GM23338 (cell line): ENCODE measurements around the gene ATP10A. TPM values are rescaled to one million over a fixed set of nuclear protein-coding genes. Genes with fewer than 3 reads are reported as not detected.

Experiments used
- ATAC-seq: fragments of 200-7000 bp; cut with Tn5 transposase; 3 replicates; pipeline ENCODE4 v1.9.1; 2020
- DNase-seq: peaks from one replicate; pipeline ENCODE4 v3.0.0-alpha.2; 2015; ENCODE audit warnings: low spot score
- H2AFZ ChIP-seq: fragments of 200-600 bp; sonication (generic); 2 replicates; pipeline ENCODE4 v1.8.0; 2016; ENCODE audit warnings: antibody characterized with exemption, mild to moderate bottlenecking, moderate library complexity
- H3F3A ChIP-seq: fragments of 200-600 bp; sonication (generic); replicated peaks from 2 replicates; pipeline ENCODE4 v1.8.0; 2017; ENCODE audit warnings: antibody characterized with exemption, mixed run types, low read depth
- H3K27ac ChIP-seq: fragments of 200-600 bp; sonication (generic); 2 replicates; pipeline ENCODE4 v1.6.1; 2016; ENCODE audit warnings: low read depth
- H3K27me3 ChIP-seq: fragments of 200-600 bp; sonication (generic); 2 replicates; pipeline ENCODE4 v1.8.0; 2016; ENCODE audit warnings: mild to moderate bottlenecking, mixed run types, moderate library complexity; ENCODE audit not compliant: insufficient read depth
- H3K36me3 ChIP-seq: fragments of 200-600 bp; sonication (generic); 2 replicates; pipeline ENCODE4 v1.8.0; 2016; ENCODE audit warnings: mild to moderate bottlenecking; ENCODE audit not compliant: insufficient read depth
- H3K4me1 ChIP-seq: fragments of 200-600 bp; sonication (generic); 2 replicates; pipeline ENCODE4 v1.8.0; 2016; ENCODE audit warnings: mild to moderate bottlenecking, moderate library complexity; ENCODE audit not compliant: insufficient read depth
- H3K4me2 ChIP-seq: fragments of 200-600 bp; sonication (generic); 2 replicates; pipeline ENCODE4 v1.7.1; 2017; ENCODE audit warnings: mixed run types
- H3K4me3 ChIP-seq: fragments of 200-600 bp; sonication (generic); 2 replicates; pipeline ENCODE4 v1.6.1; 2016; ENCODE audit warnings: mixed run types
- H3K79me2 ChIP-seq: fragments of 200-600 bp; sonication (generic); replicated peaks from 2 replicates; pipeline ENCODE4 v1.8.0; 2017; ENCODE audit warnings: mild to moderate bottlenecking; ENCODE audit not compliant: insufficient read depth
- H3K9me2 ChIP-seq: fragments of 200-600 bp; sonication (generic); 2 replicates; pipeline ENCODE4 v1.8.0; 2017; ENCODE audit not compliant: insufficient read depth
- H4K20me1 ChIP-seq: fragments of 200-600 bp; sonication (generic); replicated peaks from 2 replicates; pipeline ENCODE4 v1.8.0; 2017; ENCODE audit warnings: mild to moderate bottlenecking; ENCODE audit not compliant: insufficient read depth
- H3K27ac Mint-ChIP-seq: 2 replicates; pipeline ENCODE4 v1.8.0; 2020; ENCODE audit warnings: inconsistent platforms, mild to moderate bottlenecking, moderate library complexity, mixed read lengths
- H3K27me3 Mint-ChIP-seq: 3 replicates; pipeline ENCODE4 v1.8.0; 2022; ENCODE audit warnings: low read depth, mild to moderate bottlenecking, moderate library complexity, mixed read lengths, inconsistent platforms; ENCODE audit not compliant: insufficient read depth, poor library complexity
- H3K36me3 Mint-ChIP-seq: 3 replicates; pipeline ENCODE4 v1.8.0; 2021; ENCODE audit warnings: low read depth, mild to moderate bottlenecking, inconsistent platforms, moderate library complexity, mixed read lengths
- H3K4me1 Mint-ChIP-seq: 3 replicates; pipeline ENCODE4 v1.8.0; 2020; ENCODE audit warnings: mild to moderate bottlenecking, inconsistent platforms, mixed read lengths
- H3K4me3 Mint-ChIP-seq: 3 replicates; pipeline ENCODE4 v1.8.0; 2021; ENCODE audit warnings: moderate library complexity, mild to moderate bottlenecking, inconsistent platforms, mixed read lengths
- H3K9me3 Mint-ChIP-seq: 3 replicates; pipeline ENCODE4 v1.8.0; 2020; ENCODE audit warnings: moderate library complexity, mild to moderate bottlenecking, inconsistent platforms, mixed read lengths
- CREB1 ChIP-seq: fragments of 250-450 bp; sonication (Bioruptor Pico); IDR thresholded peaks from 2 replicates; pipeline ENCODE4 v1.5.0; 2020; ENCODE audit warnings: low read depth, mild to moderate bottlenecking, moderate library complexity
- CTCF ChIP-seq, 2 experiments: fragments of 200-600 bp in 1 of 2; sonication (generic) in 1 of 2; conservative IDR thresholded peaks; 2 replicates each; pipeline versions ENCODE4 v1.5.1 to v1.6.1; 2016 to 2017; ENCODE audit warnings: antibody characterized with exemption in 2 of 2, low read depth in 2 of 2, mild to moderate bottlenecking in 2 of 2, moderate library complexity in 1 of 2
- EZH2 ChIP-seq: fragments of 200-600 bp; sonication (generic); IDR thresholded peaks from one replicate; pipeline ENCODE4 v1.8.0; 2017; ENCODE audit warnings: antibody characterized with exemption, mild to moderate bottlenecking, low read depth; ENCODE audit not compliant: unreplicated experiment
- EZH2phosphoT487 ChIP-seq: fragments of 200-600 bp; sonication (generic); IDR thresholded peaks from one replicate; pipeline ENCODE4 v1.8.1; 2018; ENCODE audit warnings: antibody characterized with exemption; ENCODE audit not compliant: unreplicated experiment
- NANOG ChIP-seq: IDR thresholded peaks from 2 replicates; pipeline ENCODE4 v1.6.1; 2016; ENCODE audit warnings: antibody characterized with exemption, borderline replicate concordance
- POLR2AphosphoS5 ChIP-seq: IDR thresholded peaks from 2 replicates; pipeline ENCODE4 v1.6.1; 2016; ENCODE audit warnings: antibody characterized with exemption, low read depth
- REST ChIP-seq: IDR thresholded peaks from one replicate; pipeline ENCODE4 v1.6.1; 2018; ENCODE audit warnings: antibody characterized with exemption; ENCODE audit not compliant: unreplicated experiment
- STAT1 ChIP-seq: IDR thresholded peaks from one replicate; pipeline ENCODE4 v1.6.1; 2016; ENCODE audit warnings: antibody characterized with exemption; ENCODE audit not compliant: unreplicated experiment
- ZNF114 ChIP-seq: fragments of 250-450 bp; sonication (Bioruptor Pico); IDR thresholded peaks from 2 replicates; pipeline ENCODE4 v1.5.0; 2020; ENCODE audit warnings: mild to moderate bottlenecking, moderate library complexity
- ZNF331 ChIP-seq: fragments of 250-450 bp; sonication (Bioruptor Pico); IDR thresholded peaks from 2 replicates; pipeline ENCODE4 v1.5.0; 2020; ENCODE audit warnings: low read depth, mild to moderate bottlenecking, moderate library complexity
- polyA plus RNA-seq: library from polyadenylated mRNA; unstranded; fragments of >200 nt; fragmentation: Nextera tagmentation; extraction: Ambion mirVana; gene quantifications from 2 replicates; pipeline ENCODE4 v1.2.1, GENCODE V29; 2016
- total RNA-seq: library from RNA; depleted of rRNA; stranded (reverse); fragments of >200 nt; shearing (Covaris generic); gene quantifications from 2 replicates; pipeline ENCODE4 v1.2.3, GENCODE V29; 2014
- TF ChIP-seq, protein P1 (sequence below): fragments of 250-450 bp; sonication (Bioruptor Pico); IDR thresholded peaks from 2 replicates; pipeline ENCODE4 v1.5.0; 2020; ENCODE audit warnings: mild to moderate bottlenecking, moderate library complexity

The ATP10A gene
- total and polyA plus RNA-seq, 2 experiments from 2014 or later, result 0.36 to 5.6 TPM

GRCh38 chr15:25734680-25735355, 128.3 kb downstream of the ATP10A start (continued):
- TF ChIP-seq CTCF (conservative IDR thresholded peaks at IDR 0.05; ENCODE audit: low read depth in 2 of 2) (no peak), ZNF114 (CRISPR knock-in tag) (no peak), ZNF331 (CRISPR knock-in tag) (no peak), NANOG (no peak)

- DNase-seq (no peak), ATAC-seq (peak; percentile 46; the same call in 2 of the 3 replicates)
- Histone ChIP-seq H3K4me3 (no peak overlapping the region), H3K27me3 (no peaks in the 10 kb centered on the region), H3K4me1 (no peaks in the 10 kb centered on the region), H4K20me1 (no peaks in the 10 kb centered on the region), H2AFZ (no peak overlapping the region), H3F3A (no peaks in the 10 kb centered on the region), H3K79me2 (no peaks in the 10 kb centered on the region), H3K4me2 (no peak overlapping the region), H3K36me3 (no peaks in the 10 kb centered on the region), H3K27ac (no peak overlapping the region), H3K9me2 (no peaks in the 10 kb centered on the region)
- no peak overlapping the region for H3K27ac Mint-ChIP-seq
- H3K9me3 Mint-ChIP-seq, result no peaks in the 10 kb centered on the region
- H3K4me3 Mint-ChIP-seq, result no peak overlapping the region
- no peaks in the 10 kb centered on the region for H3K4me1 Mint-ChIP-seq
- H3K36me3 Mint-ChIP-seq, result no peaks in the 10 kb centered on the region
- peaks cover 2% of the 10 kb centered on the region for H3K27me3 Mint-ChIP-seq
- no peak for TF ChIP-seq CREB1 (CRISPR knock-in tag)
- no peak for TF ChIP-seq NANOG
- TF ChIP-seq, protein P1, sequence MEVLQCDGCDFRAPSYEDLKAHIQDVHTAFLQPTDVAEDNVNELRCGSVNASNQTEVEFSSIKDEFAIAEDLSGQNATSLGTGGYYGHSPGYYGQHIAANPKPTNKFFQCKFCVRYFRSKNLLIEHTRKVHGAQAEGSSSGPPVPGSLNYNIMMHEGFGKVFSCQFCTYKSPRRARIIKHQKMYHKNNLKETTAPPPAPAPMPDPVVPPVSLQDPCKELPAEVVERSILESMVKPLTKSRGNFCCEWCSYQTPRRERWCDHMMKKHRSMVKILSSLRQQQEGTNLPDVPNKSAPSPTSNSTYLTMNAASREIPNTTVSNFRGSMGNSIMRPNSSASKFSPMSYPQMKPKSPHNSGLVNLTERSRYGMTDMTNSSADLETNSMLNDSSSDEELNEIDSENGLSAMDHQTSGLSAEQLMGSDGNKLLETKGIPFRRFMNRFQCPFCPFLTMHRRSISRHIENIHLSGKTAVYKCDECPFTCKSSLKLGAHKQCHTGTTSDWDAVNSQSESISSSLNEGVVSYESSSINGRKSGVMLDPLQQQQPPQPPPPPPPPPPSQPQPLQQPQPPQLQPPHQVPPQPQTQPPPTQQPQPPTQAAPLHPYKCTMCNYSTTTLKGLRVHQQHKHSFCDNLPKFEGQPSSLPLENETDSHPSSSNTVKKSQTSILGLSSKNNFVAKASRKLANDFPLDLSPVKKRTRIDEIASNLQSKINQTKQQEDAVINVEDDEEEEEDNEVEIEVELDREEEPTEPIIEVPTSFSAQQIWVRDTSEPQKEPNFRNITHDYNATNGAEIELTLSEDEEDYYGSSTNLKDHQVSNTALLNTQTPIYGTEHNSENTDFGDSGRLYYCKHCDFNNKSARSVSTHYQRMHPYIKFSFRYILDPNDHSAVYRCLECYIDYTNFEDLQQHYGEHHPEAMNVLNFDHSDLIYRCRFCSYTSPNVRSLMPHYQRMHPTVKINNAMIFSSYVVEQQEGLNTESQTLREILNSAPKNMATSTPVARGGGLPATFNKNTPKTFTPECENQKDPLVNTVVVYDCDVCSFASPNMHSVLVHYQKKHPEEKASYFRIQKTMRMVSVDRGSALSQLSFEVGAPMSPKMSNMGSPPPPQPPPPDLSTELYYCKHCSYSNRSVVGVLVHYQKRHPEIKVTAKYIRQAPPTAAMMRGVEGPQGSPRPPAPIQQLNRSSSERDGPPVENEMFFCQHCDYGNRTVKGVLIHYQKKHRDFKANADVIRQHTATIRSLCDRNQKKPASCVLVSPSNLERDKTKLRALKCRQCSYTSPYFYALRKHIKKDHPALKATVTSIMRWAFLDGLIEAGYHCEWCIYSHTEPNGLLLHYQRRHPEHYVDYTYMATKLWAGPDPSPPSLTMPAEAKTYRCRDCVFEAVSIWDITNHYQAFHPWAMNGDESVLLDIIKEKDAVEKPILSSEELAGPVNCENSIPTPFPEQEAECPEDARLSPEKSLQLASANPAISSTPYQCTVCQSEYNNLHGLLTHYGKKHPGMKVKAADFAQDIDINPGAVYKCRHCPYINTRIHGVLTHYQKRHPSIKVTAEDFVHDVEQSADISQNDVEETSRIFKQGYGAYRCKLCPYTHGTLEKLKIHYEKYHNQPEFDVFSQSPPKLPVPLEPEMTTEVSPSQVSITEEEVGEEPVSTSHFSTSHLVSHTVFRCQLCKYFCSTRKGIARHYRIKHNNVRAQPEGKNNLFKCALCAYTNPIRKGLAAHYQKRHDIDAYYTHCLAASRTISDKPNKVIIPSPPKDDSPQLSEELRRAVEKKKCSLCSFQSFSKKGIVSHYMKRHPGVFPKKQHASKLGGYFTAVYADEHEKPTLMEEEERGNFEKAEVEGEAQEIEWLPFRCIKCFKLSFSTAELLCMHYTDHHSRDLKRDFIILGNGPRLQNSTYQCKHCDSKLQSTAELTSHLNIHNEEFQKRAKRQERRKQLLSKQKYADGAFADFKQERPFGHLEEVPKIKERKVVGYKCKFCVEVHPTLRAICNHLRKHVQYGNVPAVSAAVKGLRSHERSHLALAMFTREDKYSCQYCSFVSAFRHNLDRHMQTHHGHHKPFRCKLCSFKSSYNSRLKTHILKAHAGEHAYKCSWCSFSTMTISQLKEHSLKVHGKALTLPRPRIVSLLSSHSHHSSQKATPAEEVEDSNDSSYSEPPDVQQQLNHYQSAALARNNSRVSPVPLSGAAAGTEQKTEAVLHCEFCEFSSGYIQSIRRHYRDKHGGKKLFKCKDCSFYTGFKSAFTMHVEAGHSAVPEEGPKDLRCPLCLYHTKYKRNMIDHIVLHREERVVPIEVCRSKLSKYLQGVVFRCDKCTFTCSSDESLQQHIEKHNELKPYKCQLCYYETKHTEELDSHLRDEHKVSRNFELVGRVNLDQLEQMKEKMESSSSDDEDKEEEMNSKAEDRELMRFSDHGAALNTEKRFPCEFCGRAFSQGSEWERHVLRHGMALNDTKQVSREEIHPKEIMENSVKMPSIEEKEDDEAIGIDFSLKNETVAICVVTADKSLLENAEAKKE (CRISPR knock-in tag), result no peak
- no peak for TF ChIP-seq POLR2AphosphoS5
- no peak for TF ChIP-seq EZH2
- TF ChIP-seq STAT1, result no peak
- TF ChIP-seq ZNF331 (CRISPR knock-in tag), result no peak
- no peak for TF ChIP-seq REST
- no peak for TF ChIP-seq EZH2phosphoT487
These were observed 129.1 kb downstream of the ATP10A start for GRCh38 chr15:25733856-25734679.
